ENCODE results near the gene EDNRA.

Gene EDNRA

DNA sequence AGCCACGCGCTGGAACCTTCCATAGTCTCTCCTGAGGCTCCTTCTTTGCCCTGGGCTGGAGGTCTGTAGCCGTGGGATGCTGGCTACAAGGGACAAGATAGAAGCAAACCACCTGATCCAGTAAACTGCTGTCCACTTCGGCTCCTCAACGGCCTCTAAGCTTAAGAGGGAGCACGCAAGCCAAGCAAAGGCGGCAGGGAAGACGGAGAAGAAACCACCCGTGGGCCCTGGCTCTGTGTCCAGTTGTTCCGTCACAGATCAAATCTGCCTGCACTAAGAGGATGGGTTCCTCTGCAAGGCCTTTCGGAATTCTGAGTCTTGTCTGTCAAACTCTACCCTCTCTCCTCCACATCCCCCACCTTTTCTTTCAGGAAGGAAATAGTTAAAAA, 401 bp upstream of the EDNRA start:
- Histone ChIP-seq H2BK15ac (ENCODE audit: low read length) (no peak overlapping the region), H3K4me3 (ENCODE audit: low read length in 2 of 2) (peak overlapping the region in 1 of 2 donors; percentile 78), H3K4ac (ENCODE audit: low read length) (no peak overlapping the region), H2AFZ (ENCODE audit: low read length) (peak overlapping the region; percentile 89), H3K9ac (ENCODE audit: low read depth, low read length, poor library complexity) (no peak overlapping the region), H3K23ac (ENCODE audit: low read depth, low read length, poor library complexity) (no peak overlapping the region), H3K9me3 (replicated peaks in 1 of 2; ENCODE audit: control insufficient read depth in 2 of 2, insufficient read depth in 1 of 2, low read depth in 1 of 2, low read length in 2 of 2) (no peaks in the 10 kb centered on the region), H2BK12ac (ENCODE audit: low read length) (no peak overlapping the region), H3K18ac (ENCODE audit: low read length) (no peak overlapping the region), H4K8ac (ENCODE audit: low read depth, low read length) (no peak overlapping the region), H3K27ac (replicated peaks; ENCODE audit: low read length) (no peak overlapping the region), H3K4me2 (ENCODE audit: insufficient read depth, low read length, poor library complexity, severe bottlenecking) (peak overlapping the region; percentile 84), H3K27me3 (ENCODE audit: control insufficient read depth in 3 of 3, insufficient read depth in 3 of 3, low read depth in 1 of 3, low read length in 3 of 3) (peaks cover 0 to 45% (median 3%) of the 10 kb centered on the region in 3 experiments), H2AK5ac (ENCODE audit: low read depth, low read length) (no peak overlapping the region), H3K79me1 (ENCODE audit: low read depth, low read length) (no peaks in the 10 kb centered on the region), H3K14ac (ENCODE audit: low read length) (no peak overlapping the region), H2BK5ac (ENCODE audit: low read length) (no peak overlapping the region), H3K36me3 (replicated peaks in 1 of 2; ENCODE audit: control insufficient read depth in 2 of 2, insufficient read depth in 2 of 2, low read length in 2 of 2) (no peaks in the 10 kb centered on the region), H3K4me1 (ENCODE audit: control insufficient read depth in 2 of 2, insufficient read depth in 1 of 2, low read depth in 1 of 2, low read length in 2 of 2) (no peaks in the 10 kb centered on the region), H2BK120ac (ENCODE audit: low read depth, low read length) (no peak overlapping the region), H4K91ac (ENCODE audit: low read depth, low read length, poor library complexity) (no peak overlapping the region)
- no peak for DNase-seq (ENCODE audit: low spot score)
- WGBS, 2 donors (ENCODE audit: extremely low coverage in 2 of 2, insufficient read length in 2 of 2, insufficient replicate concordance in 1 of 2), result no CpG with 5 or more reads among the region's 11 CpGs

DNA sequence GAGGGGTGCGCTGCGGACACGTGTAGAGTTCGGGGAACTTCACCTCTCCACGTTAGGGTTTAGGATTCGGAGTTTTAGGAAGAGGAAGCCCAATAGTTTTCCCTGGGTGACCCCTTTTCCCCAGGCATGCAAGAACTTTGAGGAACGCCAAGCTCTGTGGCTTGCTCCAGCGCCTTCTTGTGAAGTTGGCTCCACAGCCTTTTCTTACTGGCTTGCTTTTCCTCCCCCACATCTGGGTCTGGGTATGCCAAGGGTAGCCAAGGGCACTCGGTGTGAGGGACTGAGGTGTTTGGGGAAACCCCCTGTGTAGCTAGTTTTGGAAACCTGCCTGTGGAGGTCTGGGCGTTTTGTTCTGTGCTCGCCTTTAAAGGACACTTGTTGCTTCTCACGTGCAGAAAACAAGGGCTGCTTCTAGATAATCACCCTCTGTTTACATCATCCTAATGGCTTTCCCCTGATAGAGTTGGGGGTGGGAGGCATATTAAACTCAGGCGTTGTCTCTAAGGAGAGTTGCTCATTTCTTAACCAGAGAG, 746 bp downstream of the EDNRA start:
- Histone ChIP-seq H3K23ac (ENCODE audit: low read depth, low read length, poor library complexity) (no peak overlapping the region), H3K4ac (ENCODE audit: low read length) (no peak overlapping the region), H2BK5ac (ENCODE audit: low read length) (no peak overlapping the region), H3K9ac (ENCODE audit: low read depth, low read length, poor library complexity) (peak overlapping the region; percentile 80), H3K27ac (replicated peaks; ENCODE audit: low read length) (no peak overlapping the region), H3K4me3 (ENCODE audit: low read length in 2 of 2) (peak overlapping the region in 1 of 2 donors; percentile 78), H4K91ac (ENCODE audit: low read depth, low read length, poor library complexity) (no peak overlapping the region), H3K27me3 (ENCODE audit: control insufficient read depth in 3 of 3, insufficient read depth in 3 of 3, low read depth in 1 of 3, low read length in 3 of 3) (peaks cover 0 to 43% (median 3%) of the 10 kb centered on the region in 3 experiments), H2BK15ac (ENCODE audit: low read length) (peak overlapping the region; percentile 77), H3K14ac (ENCODE audit: low read length) (no peak overlapping the region), H3K4me2 (ENCODE audit: insufficient read depth, low read length, poor library complexity, severe bottlenecking) (peak overlapping the region; percentile 84), H3K9me3 (replicated peaks in 1 of 2; ENCODE audit: control insufficient read depth in 2 of 2, insufficient read depth in 1 of 2, low read depth in 1 of 2, low read length in 2 of 2) (no peaks in the 10 kb centered on the region), H3K4me1 (ENCODE audit: control insufficient read depth in 2 of 2, insufficient read depth in 1 of 2, low read depth in 1 of 2, low read length in 2 of 2) (no peaks in the 10 kb centered on the region), H3K18ac (ENCODE audit: low read length) (peak overlapping the region; percentile 93), H3K79me1 (ENCODE audit: low read depth, low read length) (no peaks in the 10 kb centered on the region), H4K8ac (ENCODE audit: low read depth, low read length) (peak overlapping the region; percentile 78), H2BK12ac (ENCODE audit: low read length) (peak overlapping the region; percentile 43), H3K36me3 (replicated peaks in 1 of 2; ENCODE audit: control insufficient read depth in 2 of 2, insufficient read depth in 2 of 2, low read length in 2 of 2) (peaks cover 0 to 2% of the 10 kb centered on the region in 2 donors), H2AK5ac (ENCODE audit: low read depth, low read length) (no peak overlapping the region), H2BK120ac (ENCODE audit: low read depth, low read length) (peak overlapping the region; percentile 81), H2AFZ (ENCODE audit: low read length) (peak overlapping the region; percentile 89)
- WGBS, 2 donors (ENCODE audit: extremely low coverage in 2 of 2, insufficient read length in 2 of 2, insufficient replicate concordance in 1 of 2), result no CpG with 5 or more reads among the region's 13 CpGs
- DNase-seq (ENCODE audit: low spot score), result peak; percentile 20

DNA sequence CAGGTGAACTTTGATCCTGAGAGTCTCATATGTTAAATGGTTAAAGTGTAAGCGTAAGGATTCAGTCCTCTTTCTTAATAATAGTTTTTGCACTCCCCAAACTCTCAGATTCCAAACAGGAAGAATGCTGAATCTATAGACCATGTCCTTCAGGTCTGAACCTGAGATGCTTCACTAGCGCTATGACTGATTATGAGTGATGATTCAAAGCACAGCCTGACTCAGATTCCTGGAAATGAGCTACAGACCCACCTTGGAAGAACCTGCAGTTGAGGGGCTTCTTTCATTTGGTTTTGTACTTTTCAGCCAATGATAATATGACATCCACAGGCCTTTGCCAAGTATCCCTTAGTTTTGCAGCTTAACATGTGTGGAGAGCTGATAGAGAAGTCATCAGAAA, 1.4 kb downstream of the EDNRA start:
- Histone ChIP-seq H4K91ac (ENCODE audit: low read depth, low read length, poor library complexity) (no peak overlapping the region), H3K9me3 (replicated peaks in 1 of 2; ENCODE audit: control insufficient read depth in 2 of 2, insufficient read depth in 1 of 2, low read depth in 1 of 2, low read length in 2 of 2) (no peaks in the 10 kb centered on the region), H3K4me1 (ENCODE audit: control insufficient read depth in 2 of 2, insufficient read depth in 1 of 2, low read depth in 1 of 2, low read length in 2 of 2) (no peaks in the 10 kb centered on the region), H2AK5ac (ENCODE audit: low read depth, low read length) (no peak overlapping the region), H3K27ac (replicated peaks; ENCODE audit: low read length) (no peak overlapping the region), H3K36me3 (replicated peaks in 1 of 2; ENCODE audit: control insufficient read depth in 2 of 2, insufficient read depth in 2 of 2, low read length in 2 of 2) (peaks cover 0 to 2% of the 10 kb centered on the region in 2 donors), H3K14ac (ENCODE audit: low read length) (no peak overlapping the region), H2BK12ac (ENCODE audit: low read length) (no peak overlapping the region), H3K4me2 (ENCODE audit: insufficient read depth, low read length, poor library complexity, severe bottlenecking) (no peak overlapping the region), H3K23ac (ENCODE audit: low read depth, low read length, poor library complexity) (no peak overlapping the region), H3K9ac (ENCODE audit: low read depth, low read length, poor library complexity) (no peak overlapping the region), H2BK5ac (ENCODE audit: low read length) (no peak overlapping the region), H2BK15ac (ENCODE audit: low read length) (no peak overlapping the region), H3K27me3 (ENCODE audit: control insufficient read depth in 3 of 3, insufficient read depth in 3 of 3, low read depth in 1 of 3, low read length in 3 of 3) (peaks cover 0 to 43% (median 3%) of the 10 kb centered on the region in 3 experiments), H3K79me1 (ENCODE audit: low read depth, low read length) (no peaks in the 10 kb centered on the region), H3K4ac (ENCODE audit: low read length) (no peak overlapping the region), H3K4me3 (ENCODE audit: low read length in 2 of 2) (no peak overlapping the region), H4K8ac (ENCODE audit: low read depth, low read length) (no peak overlapping the region), H2BK120ac (ENCODE audit: low read depth, low read length) (no peak overlapping the region), H3K18ac (ENCODE audit: low read length) (no peak overlapping the region), H2AFZ (ENCODE audit: low read length) (no peak overlapping the region)
- no CpG with 5 or more reads among the region's 2 CpGs for WGBS, 2 donors (ENCODE audit: extremely low coverage in 2 of 2, insufficient read length in 2 of 2, insufficient replicate concordance in 1 of 2)
- no peak for DNase-seq (ENCODE audit: low spot score)

DNA sequence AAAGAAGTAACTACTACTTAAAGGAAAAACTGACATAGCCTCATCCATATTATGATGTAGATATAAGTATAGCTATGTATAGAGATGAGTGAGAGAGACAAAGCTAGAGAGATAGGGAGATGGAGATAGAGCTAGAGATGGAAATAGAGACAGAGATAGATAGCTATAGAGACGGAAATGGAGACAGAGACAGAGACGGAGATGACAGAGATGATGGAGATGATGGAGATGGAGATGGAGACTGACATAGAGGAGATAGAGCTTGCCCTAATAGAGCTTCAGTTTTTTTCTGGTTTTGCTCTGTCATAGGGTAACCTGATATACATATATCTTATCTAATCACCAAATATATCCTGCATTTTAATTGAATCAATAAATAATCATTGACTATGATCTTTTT, 4.3 kb downstream of the EDNRA start:
- Histone ChIP-seq H2BK120ac (ENCODE audit: low read depth, low read length) (no peak overlapping the region), H3K9me3 (replicated peaks in 1 of 2; ENCODE audit: control insufficient read depth in 2 of 2, insufficient read depth in 1 of 2, low read depth in 1 of 2, low read length in 2 of 2) (no peaks in the 10 kb centered on the region), H2AFZ (ENCODE audit: low read length) (no peak overlapping the region), H3K4me3 (ENCODE audit: low read length in 2 of 2) (no peak overlapping the region), H3K27ac (replicated peaks; ENCODE audit: low read length) (no peak overlapping the region), H2AK5ac (ENCODE audit: low read depth, low read length) (no peak overlapping the region), H4K91ac (ENCODE audit: low read depth, low read length, poor library complexity) (no peak overlapping the region), H3K4me2 (ENCODE audit: insufficient read depth, low read length, poor library complexity, severe bottlenecking) (no peak overlapping the region), H3K9ac (ENCODE audit: low read depth, low read length, poor library complexity) (no peak overlapping the region), H3K18ac (ENCODE audit: low read length) (no peak overlapping the region), H4K8ac (ENCODE audit: low read depth, low read length) (no peak overlapping the region), H3K36me3 (replicated peaks in 1 of 2; ENCODE audit: control insufficient read depth in 2 of 2, insufficient read depth in 2 of 2, low read length in 2 of 2) (peaks cover 0 to 2% of the 10 kb centered on the region in 2 donors), H3K4ac (ENCODE audit: low read length) (no peak overlapping the region), H3K14ac (ENCODE audit: low read length) (no peak overlapping the region), H2BK15ac (ENCODE audit: low read length) (no peak overlapping the region), H2BK12ac (ENCODE audit: low read length) (no peak overlapping the region), H3K23ac (ENCODE audit: low read depth, low read length, poor library complexity) (no peak overlapping the region), H2BK5ac (ENCODE audit: low read length) (no peak overlapping the region), H3K27me3 (ENCODE audit: control insufficient read depth in 3 of 3, insufficient read depth in 3 of 3, low read depth in 1 of 3, low read length in 3 of 3) (peaks cover 0 to 29% (median 0%) of the 10 kb centered on the region in 3 experiments), H3K79me1 (ENCODE audit: low read depth, low read length) (no peaks in the 10 kb centered on the region), H3K4me1 (ENCODE audit: control insufficient read depth in 2 of 2, insufficient read depth in 1 of 2, low read depth in 1 of 2, low read length in 2 of 2) (no peaks in the 10 kb centered on the region)
- no peak for DNase-seq (ENCODE audit: low spot score)
- WGBS, 2 donors (ENCODE audit: extremely low coverage in 2 of 2, insufficient read length in 2 of 2, insufficient replicate concordance in 1 of 2), result no CpG with 5 or more reads among the region's 2 CpGs
